ENCODE results near the gene AP4B1. TPM values are rescaled to one million over a fixed set of nuclear protein-coding genes. Genes with fewer than 3 reads are reported as not detected.

The AP4B1 gene
- total and polyA plus RNA-seq, 2 of the 13 experiments (the other 11 are each of a cell fraction or from before 2014, with no cell fraction given), result 8.5 to 12.0 TPM

DNA sequence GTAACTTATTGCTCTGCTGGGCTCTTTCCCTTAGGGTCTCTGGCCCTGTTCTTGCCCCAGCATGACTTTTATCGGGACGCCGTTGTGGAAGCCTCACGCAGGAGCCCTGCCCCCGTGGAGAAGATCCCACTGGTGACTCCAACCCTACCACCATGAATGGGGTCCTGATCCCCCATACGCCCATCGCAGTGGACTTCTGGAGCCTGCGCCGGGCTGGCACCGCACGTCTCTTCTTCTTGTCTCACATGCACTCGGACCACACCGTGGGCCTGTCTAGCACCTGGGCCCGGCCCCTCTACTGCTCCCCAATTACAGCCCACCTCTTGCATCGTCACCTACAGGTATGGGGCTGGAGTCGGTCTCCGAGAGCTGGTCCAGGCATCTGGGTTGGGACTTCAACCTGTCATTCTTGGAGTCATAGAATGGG is 849 bp upstream of the AP4B1 start (continued):
- TF ChIP-seq, protein P1, sequence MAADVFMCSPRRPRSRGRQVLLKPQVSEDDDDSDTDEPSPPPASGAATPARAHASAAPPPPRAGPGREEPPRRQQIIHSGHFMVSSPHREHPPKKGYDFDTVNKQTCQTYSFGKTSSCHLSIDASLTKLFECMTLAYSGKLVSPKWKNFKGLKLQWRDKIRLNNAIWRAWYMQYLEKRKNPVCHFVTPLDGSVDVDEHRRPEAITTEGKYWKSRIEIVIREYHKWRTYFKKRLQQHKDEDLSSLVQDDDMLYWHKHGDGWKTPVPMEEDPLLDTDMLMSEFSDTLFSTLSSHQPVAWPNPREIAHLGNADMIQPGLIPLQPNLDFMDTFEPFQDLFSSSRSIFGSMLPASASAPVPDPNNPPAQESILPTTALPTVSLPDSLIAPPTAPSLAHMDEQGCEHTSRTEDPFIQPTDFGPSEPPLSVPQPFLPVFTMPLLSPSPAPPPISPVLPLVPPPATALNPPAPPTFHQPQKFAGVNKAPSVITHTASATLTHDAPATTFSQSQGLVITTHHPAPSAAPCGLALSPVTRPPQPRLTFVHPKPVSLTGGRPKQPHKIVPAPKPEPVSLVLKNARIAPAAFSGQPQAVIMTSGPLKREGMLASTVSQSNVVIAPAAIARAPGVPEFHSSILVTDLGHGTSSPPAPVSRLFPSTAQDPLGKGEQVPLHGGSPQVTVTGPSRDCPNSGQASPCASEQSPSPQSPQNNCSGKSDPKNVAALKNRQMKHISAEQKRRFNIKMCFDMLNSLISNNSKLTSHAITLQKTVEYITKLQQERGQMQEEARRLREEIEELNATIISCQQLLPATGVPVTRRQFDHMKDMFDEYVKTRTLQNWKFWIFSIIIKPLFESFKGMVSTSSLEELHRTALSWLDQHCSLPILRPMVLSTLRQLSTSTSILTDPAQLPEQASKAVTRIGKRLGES (CRISPR knock-in tag; IDR thresholded peaks at IDR 0.05; ENCODE audit: borderline replicate concordance), result no peak
- TF ChIP-seq, protein P2, sequence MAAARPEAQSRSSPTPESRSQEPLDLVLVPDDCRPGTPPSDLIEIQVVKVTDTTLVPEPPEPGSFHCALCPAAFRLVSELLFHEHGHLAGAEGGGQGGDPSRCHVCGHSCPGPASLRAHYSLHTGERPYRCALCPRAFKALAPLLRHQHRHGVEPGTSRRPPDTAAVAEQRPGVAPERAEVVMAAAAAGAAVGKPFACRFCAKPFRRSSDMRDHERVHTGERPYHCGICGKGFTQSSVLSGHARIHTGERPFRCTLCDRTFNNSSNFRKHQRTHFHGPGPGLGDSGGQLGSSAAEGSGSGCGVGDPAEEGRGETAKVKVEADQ (CRISPR knock-in tag; IDR thresholded peaks at IDR 0.05; ENCODE audit: borderline replicate concordance), result no peak
- TF ChIP-seq ZNF891 (CRISPR knock-in tag; IDR thresholded peaks at IDR 0.05) (0 out of 2 replicates have a peak, but pooled peaks have one; percentile 34), NONO (IDR thresholded peaks at IDR 0.05) (no peak), NONO (CRISPR knock-in tag; conservative IDR thresholded peaks at IDR 0.05) (peak; percentile 33; the same call in 1 of the 2 replicates), NFKB2 (CRISPR knock-in tag; IDR thresholded peaks at IDR 0.05; ENCODE audit: borderline replicate concordance) (0 out of 2 replicates have a peak, but pooled peaks have one; percentile 28), HNRNPK (IDR thresholded peaks at IDR 0.05; ENCODE audit: low read depth, low read length, poor library complexity, severe bottlenecking) (no peak), ZSCAN25 (CRISPR knock-in tag; IDR thresholded peaks at IDR 0.05) (no peak), KMT2A (CRISPR knock-in tag; IDR thresholded peaks at IDR 0.05) (no peak), GABPA (IDR thresholded peaks at IDR 0.05; ENCODE audit: low read depth, low read length) (no peak), GABPA (CRISPR knock-in tag; IDR thresholded peaks at IDR 0.05; ENCODE audit: low read depth) (no peak), MAFK (conservative IDR thresholded peaks at IDR 0.05 in 1 of 2, IDR thresholded peaks at IDR 0.05 in 1 of 2; ENCODE audit: low read length in 2 of 2) (no peak), ZNF790 (CRISPR knock-in tag; IDR thresholded peaks at IDR 0.05; ENCODE audit: borderline replicate concordance) (no peak), MTF2 (CRISPR knock-in tag; IDR thresholded peaks at IDR 0.05; ENCODE audit: borderline replicate concordance) (no peak)
- TF ChIP-seq, protein P3, sequence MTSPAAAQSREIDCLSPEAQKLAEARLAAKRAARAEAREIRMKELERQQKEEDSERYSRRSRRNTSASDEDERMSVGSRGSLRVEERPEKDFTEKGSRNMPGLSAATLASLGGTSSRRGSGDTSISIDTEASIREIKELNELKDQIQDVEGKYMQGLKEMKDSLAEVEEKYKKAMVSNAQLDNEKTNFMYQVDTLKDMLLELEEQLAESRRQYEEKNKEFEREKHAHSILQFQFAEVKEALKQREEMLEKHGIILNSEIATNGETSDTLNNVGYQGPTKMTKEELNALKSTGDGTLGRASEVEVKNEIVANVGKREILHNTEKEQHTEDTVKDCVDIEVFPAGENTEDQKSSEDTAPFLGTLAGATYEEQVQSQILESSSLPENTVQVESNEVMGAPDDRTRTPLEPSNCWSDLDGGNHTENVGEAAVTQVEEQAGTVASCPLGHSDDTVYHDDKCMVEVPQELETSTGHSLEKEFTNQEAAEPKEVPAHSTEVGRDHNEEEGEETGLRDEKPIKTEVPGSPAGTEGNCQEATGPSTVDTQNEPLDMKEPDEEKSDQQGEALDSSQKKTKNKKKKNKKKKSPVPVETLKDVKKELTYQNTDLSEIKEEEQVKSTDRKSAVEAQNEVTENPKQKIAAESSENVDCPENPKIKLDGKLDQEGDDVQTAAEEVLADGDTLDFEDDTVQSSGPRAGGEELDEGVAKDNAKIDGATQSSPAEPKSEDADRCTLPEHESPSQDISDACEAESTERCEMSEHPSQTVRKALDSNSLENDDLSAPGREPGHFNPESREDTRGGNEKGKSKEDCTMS (CRISPR knock-in tag; conservative IDR thresholded peaks at IDR 0.05), result no peak
- TF ChIP-seq, protein P4, sequence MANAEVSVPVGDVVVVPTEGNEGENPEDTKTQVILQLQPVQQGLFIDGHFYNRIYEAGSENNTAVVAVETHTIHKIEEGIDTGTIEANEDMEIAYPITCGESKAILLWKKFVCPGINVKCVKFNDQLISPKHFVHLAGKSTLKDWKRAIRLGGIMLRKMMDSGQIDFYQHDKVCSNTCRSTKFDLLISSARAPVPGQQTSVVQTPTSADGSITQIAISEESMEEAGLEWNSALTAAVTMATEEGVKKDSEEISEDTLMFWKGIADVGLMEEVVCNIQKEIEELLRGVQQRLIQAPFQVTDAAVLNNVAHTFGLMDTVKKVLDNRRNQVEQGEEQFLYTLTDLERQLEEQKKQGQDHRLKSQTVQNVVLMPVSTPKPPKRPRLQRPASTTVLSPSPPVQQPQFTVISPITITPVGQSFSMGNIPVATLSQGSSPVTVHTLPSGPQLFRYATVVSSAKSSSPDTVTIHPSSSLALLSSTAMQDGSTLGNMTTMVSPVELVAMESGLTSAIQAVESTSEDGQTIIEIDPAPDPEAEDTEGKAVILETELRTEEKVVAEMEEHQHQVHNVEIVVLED (CRISPR knock-in tag; IDR thresholded peaks at IDR 0.05; ENCODE audit: borderline replicate concordance), result 0 out of 2 replicates have a peak, but pooled peaks have one; percentile 28
- TF ChIP-seq, protein P5, sequence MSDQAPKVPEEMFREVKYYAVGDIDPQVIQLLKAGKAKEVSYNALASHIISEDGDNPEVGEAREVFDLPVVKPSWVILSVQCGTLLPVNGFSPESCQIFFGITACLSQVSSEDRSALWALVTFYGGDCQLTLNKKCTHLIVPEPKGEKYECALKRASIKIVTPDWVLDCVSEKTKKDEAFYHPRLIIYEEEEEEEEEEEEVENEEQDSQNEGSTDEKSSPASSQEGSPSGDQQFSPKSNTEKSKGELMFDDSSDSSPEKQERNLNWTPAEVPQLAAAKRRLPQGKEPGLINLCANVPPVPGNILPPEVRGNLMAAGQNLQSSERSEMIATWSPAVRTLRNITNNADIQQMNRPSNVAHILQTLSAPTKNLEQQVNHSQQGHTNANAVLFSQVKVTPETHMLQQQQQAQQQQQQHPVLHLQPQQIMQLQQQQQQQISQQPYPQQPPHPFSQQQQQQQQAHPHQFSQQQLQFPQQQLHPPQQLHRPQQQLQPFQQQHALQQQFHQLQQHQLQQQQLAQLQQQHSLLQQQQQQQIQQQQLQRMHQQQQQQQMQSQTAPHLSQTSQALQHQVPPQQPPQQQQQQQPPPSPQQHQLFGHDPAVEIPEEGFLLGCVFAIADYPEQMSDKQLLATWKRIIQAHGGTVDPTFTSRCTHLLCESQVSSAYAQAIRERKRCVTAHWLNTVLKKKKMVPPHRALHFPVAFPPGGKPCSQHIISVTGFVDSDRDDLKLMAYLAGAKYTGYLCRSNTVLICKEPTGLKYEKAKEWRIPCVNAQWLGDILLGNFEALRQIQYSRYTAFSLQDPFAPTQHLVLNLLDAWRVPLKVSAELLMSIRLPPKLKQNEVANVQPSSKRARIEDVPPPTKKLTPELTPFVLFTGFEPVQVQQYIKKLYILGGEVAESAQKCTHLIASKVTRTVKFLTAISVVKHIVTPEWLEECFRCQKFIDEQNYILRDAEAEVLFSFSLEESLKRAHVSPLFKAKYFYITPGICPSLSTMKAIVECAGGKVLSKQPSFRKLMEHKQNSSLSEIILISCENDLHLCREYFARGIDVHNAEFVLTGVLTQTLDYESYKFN (CRISPR knock-in tag; conservative IDR thresholded peaks at IDR 0.05), result no peak

All from HepG2 (cell line).